ENCODE results near the gene FLNB.

The FLNB gene

GRCh38 chr3:58008141-58009025 is at the start of gene FLNB:
Gene FLNB, plus strand, starts transcription at chr3:58008422. Its CDS starts 143 bp downstream, at chr3:58008565.
- peak; percentile 92 for DNase-seq

GRCh38 chr3:57958642-57959422 is 49.4 kb upstream of the FLNB start:
- no peak for DNase-seq

- no peak for DNase-seq
These were observed 48.6 kb upstream of the FLNB start for GRCh38 chr3:57959423-57960173.

- DNase-seq, result no peak
These were observed 48.1 kb upstream of the FLNB start for GRCh38 chr3:57960174-57960505.

GRCh38 chr3:57961177-57961827 is 46.9 kb upstream of the FLNB start:
- DNase-seq, result no peak

- DNase-seq, result no peak
These were observed 46.3 kb upstream of the FLNB start for GRCh38 chr3:57961828-57962447.

- no peak for DNase-seq
These were observed 45.8 kb upstream of the FLNB start for GRCh38 chr3:57962448-57962834.

- no peak for DNase-seq
These were observed 44.3 kb upstream of the FLNB start for GRCh38 chr3:57963811-57964346.

- no peak for DNase-seq
These were observed 41.4 kb upstream of the FLNB start for GRCh38 chr3:57966829-57967228.

- DNase-seq, result peak; percentile 63
These were observed 40.6 kb upstream of the FLNB start for GRCh38 chr3:57967590-57967989.

GRCh38 chr3:57968501-57968900 is 39.7 kb upstream of the FLNB start:
- DNase-seq, result no peak

- DNase-seq, result no peak
These were observed 36.2 kb upstream of the FLNB start for GRCh38 chr3:57971975-57972374.

GRCh38 chr3:57972531-57973111 is 35.6 kb upstream of the FLNB start:
- DNase-seq, result no peak

GRCh38 chr3:57973715-57974477 is 34.3 kb upstream of the FLNB start:
- DNase-seq, result no peak

GRCh38 chr3:57974796-57975388 is 33.3 kb upstream of the FLNB start:
- DNase-seq, result no peak

GRCh38 chr3:57977818-57978235 is 30.4 kb upstream of the FLNB start:
- no peak for DNase-seq

GRCh38 chr3:57978316-57978715 is 29.9 kb upstream of the FLNB start:
- DNase-seq, result no peak

- DNase-seq, result no peak
These were observed 27.8 kb upstream of the FLNB start for GRCh38 chr3:57980416-57980815.

GRCh38 chr3:57981483-57982087 is 26.6 kb upstream of the FLNB start:
- DNase-seq, result no peak

All from CD4-positive, alpha-beta T cell treated with Interleukin-6 for 4 hours (primary cell).